IPS-18c (cell line): ENCODE data around the gene HYI.

Experiments
- H3K4me3 ChIP-seq: 2 replicates; pipeline ENCODE4 v1.7.0; 2013; ENCODE audit warnings: low read depth, mild to moderate bottlenecking, low read length, moderate library complexity; ENCODE audit not compliant: insufficient read depth
- H3K9me3 ChIP-seq: one replicate; pipeline ENCODE4 v1.6.1; 2013; ENCODE audit warnings: mild to moderate bottlenecking, low read length, moderate library complexity; ENCODE audit not compliant: control insufficient read depth, insufficient read depth

HYI gene

DNA sequence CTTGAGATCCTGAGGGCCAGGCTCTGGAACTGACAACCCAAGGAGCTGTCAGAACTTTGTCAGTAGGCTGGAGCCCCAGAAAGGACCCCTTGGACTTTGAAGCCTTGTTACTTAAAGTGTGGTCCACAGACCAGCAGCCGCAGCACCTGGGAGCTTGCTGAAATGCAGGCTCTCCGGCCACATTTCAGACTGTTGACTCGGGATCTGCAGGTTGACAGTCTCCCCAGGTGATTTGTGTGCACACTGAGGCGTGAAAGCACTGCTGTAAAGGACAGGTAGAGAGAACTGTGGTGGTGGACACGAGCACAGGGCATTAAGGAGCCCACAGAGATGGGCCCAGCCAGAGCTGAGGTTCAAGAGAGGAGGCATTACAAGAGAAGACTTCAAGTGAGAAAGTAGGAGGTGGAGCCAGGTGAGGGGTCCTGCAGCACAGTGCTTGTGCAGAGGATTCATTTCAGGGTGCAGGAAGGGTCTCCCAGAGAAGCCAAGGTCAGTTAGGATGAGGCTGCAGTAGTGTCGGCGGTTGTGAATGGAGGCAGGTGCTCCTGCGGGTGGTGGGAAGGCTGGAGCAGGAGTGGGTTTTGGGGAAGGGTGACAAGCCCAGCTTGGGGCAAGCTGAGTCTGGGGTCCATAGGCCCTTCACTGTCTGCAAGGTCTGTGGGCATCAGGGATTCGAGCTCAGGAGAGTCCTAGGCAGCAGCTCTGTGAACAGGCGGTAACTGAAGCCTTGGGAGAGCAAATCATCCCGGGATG lies 4.6 kb downstream of the HYI start:
- no peaks in the 10 kb centered on the region for H3K9me3 ChIP-seq
- no peak overlapping the region for H3K4me3 ChIP-seq

DNA sequence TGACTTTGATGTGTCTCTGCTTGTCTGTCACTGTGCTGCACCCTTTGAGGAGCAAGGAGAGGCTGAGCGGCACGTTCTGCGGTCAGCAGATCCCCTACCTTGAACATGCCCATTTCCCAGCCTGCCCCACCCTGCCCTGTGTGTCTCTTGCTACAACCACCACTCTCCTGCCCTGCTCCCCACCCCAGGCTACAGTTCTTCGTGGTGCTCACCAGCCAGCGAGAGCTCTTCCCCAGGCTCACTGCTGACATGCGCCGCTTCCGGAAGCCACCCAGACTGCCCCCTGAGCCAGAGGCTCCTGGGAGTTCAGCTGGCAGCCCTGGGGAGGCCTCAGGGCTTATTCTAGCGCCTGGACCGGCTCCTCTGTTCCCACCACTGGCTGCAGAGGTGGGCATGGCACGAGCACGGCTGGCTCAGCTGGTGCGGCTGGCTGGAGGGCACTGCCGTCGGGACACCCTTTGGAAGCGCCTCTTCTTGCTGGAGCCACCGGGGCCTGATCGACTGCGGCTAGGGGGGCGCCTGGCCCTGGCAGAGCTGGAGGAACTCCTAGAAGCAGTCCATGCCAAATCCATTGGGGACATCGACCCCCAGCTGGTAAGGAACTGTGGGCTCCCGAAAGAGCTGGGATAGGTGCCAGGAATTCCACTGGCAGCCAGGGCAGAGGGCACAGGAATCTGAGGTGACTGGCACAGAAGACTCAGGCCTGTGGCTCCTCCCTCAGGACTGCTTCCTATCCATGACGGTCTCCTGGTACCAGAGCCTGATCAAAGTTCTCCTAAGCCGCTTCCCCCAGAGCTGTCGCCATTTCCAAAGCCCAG lies 5.6 kb downstream of the HYI start:
- no peaks in the 10 kb centered on the region for H3K9me3 ChIP-seq
- no peak overlapping the region for H3K4me3 ChIP-seq

DNA sequence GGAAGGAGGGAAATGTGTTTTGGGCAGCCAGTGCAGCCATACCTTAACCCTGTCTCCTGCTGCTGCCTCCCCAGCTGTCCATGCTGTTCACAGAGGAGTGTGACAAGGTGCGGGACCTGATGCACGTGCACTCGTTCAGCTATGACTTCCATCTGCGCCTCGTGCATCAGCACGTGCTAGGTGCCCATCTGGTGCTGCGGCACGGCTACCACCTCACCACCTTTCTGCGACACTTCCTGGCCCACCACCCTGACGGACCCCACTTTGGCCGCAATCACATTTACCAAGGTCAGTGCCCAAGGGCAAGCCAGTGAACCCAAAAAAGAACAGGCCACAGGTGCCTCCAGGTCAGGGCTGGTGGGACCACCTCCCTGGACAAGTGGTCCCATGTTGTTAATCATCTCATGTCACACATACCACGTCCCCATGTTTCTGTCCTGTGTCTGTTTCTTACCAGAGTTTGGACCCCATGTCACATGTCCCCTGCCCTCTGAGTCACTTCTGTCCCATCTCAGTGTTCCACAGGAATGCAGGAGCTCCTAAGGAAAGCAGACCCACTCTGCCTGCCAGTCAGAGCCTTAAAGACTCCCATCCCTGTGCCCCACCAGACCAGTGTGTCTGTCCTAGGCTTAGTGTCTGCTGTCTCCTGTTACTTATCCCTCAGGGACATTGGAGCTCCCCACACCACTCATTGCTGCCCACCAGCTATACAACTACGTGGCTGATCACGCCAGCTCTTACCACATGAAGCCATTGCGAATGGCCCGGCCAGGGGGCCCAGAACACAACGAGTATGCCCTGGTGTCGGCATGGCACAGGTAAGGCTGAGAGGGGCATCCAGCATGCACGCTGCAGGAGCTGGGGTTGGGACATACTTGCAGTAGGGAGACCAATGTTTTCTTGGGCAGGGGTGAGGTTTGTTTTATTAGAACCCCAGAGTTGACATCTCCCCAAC lies 6.6 kb downstream of the HYI start:
- Histone ChIP-seq H3K4me3 (no peak overlapping the region), H3K9me3 (no peaks in the 10 kb centered on the region)

DNA sequence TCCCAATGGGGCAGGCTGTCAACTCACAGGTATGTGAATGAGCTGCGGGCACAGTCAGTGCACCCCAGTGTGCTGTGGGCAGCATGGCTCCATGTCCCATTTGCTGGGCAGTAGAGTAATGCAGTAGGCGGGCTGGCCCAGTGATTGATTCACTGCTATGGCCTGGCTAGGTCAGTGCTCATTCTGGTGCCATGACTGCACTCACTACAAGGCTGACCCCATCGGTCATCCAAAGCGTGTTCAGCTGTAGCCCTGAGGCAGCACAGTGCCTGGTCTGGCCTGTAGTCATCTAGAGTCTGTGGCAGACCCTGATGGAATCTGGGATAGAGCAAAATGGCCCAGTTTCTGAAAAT lies 7.4 kb downstream of the HYI start:
- Histone ChIP-seq H3K4me3 (no peak overlapping the region), H3K9me3 (no peaks in the 10 kb centered on the region)

DNA sequence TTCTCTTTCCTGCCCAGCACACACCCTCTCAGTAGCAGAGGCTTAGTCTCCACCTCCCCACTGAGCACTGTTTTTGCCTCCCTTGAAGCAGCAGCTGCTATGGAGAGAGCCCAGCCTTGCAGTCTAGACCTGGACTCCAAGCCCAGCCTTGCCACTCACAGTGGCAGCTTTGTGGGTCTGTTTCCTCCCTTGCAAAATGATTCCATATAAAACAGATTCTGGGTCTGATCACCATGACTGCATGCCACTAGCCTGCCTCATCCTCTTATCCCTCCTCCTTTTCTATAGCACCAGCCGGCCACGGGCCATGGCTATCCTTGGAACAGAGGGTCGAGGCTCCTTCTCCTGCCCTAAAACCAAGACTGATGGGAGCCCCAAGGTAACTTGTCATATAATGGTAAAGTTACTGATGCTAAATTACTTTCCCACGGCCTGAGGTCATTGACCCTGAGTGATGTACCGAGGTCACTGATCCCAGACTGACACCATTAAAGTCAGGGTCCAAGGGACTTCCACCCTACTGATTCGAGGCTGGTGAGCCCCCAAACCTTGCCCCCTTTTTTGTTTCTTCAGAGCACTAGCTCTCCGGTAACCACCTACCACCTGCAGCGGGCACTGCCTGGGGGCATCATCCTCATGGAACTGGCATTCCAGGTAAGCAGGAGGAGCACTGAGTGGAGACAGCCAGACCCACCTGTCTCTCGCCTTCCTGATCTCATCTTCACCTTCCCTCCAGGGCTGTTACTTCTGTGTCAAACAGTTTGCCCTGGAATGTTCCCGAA lies 7.9 kb downstream of the HYI start:
- Histone ChIP-seq H3K4me3 (no peak overlapping the region), H3K9me3 (no peaks in the 10 kb centered on the region)

DNA sequence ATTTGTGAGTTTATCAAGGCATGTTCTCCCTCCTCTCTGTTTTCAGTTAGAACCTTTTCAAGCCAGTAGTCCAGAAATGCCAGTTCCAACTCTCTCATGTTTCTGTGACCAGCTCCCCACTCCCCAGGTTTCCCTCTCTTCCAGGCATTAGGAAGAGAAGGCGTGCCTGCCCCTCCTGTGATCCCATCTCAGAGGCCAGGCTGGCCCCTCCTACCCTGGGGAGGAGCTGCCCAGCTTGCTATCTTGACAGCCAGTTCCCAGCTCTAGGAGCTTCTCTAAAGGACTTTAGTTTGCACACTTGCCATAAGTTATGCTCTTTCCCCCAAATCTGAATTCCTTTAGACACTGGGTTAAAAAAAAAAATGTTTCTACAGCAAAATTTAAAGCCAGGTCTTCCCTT lies 8.9 kb downstream of the HYI start:
- no peaks in the 10 kb centered on the region for H3K9me3 ChIP-seq

DNA sequence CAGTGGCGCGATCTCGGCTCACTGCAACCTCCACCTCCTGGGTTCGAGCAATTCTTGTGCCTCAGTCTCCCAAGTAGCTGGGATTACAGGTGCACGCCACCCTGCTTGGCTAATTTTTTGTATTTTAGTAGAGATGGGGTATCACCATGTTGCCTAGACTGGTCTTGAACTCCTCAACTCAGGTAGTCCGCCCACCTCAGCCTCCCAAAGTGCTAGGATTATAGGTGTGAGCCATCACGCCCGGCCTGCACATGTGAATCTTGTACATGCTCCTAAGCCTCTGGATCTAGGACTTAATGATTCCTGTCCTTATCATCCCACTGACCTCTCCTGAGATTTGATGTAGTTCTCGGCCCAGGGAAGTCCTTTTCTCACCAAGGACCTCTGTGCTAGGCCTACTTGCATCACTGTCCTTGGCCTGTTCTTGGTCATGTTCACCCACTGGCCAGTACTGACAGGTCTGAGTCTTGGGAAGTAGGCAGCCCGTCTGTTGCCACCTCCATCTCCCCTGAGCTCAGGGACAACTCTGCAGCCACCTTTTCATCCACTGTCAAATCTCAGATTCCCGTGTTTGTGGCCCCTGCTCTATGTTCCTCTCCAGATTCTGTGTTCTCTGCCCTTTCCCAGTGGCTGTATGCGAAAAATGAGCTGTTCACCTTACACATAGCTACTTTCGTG lies 9.4 kb downstream of the HYI start:
- no peaks in the 10 kb centered on the region for H3K9me3 ChIP-seq
- H3K4me3 ChIP-seq, result no peak overlapping the region

More for the DNA sequence above, 8.9 kb downstream of the HYI start:
- no peak overlapping the region for H3K4me3 ChIP-seq

DNA sequence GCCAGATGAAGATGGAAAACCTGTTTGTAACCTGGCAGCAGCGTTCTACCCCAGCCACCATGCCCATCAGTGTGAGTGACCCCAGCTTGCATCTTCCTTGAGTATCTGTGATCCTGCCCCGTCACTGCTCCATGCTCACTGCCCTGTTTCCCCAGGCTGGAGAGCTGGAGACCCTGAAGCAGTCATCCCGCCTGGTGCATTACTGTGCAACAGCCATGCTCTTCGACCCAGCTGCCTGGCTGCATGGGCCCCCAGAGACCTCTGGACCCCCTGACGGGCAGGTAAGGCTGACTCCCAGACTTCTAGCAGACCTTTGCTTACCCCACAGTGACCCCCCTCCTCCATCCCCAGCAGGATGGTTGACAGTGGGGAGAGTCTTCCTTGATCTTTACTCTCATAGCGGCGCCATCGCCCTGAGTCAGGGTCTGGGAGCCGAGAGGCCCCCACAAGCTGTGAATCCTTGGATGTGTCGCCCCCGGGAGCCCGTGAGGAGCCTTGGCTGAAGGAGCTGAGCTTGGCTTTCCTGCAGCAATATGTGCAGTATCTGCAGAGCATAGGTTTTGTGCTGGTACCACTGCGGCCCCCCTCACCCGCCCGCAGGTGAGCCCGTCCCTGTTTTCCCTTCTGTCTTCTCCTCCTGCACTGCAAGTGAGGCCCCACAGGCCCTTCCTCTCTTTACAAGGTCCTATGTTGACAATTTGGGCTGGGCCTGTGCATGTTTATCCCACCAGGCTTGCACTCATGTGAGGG lies 10.4 kb downstream of the HYI start:
- no peak overlapping the region for H3K4me3 ChIP-seq
- H3K9me3 ChIP-seq, result no peaks in the 10 kb centered on the region

DNA sequence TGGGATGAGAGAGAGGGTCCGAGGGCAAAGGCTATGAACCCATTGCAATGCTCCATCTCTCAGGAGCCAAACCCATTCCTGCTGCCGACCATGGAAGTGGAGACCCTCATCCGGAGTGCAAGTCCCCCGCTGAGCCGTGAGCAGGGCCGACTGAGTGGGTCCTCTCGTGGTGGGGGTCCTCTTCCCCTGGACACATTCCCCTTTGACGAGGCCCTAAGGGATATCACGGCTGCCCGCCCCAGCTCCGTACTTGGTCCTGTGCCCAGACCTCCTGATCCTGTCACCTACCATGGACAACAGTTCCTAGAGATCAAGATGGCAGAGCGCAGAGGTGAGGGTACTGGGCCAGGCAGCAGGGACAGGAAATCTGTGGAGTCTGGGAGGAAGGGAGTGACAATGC lies 11.0 kb downstream of the HYI start:
- no peak overlapping the region for H3K4me3 ChIP-seq
- H3K9me3 ChIP-seq, result no peaks in the 10 kb centered on the region

DNA sequence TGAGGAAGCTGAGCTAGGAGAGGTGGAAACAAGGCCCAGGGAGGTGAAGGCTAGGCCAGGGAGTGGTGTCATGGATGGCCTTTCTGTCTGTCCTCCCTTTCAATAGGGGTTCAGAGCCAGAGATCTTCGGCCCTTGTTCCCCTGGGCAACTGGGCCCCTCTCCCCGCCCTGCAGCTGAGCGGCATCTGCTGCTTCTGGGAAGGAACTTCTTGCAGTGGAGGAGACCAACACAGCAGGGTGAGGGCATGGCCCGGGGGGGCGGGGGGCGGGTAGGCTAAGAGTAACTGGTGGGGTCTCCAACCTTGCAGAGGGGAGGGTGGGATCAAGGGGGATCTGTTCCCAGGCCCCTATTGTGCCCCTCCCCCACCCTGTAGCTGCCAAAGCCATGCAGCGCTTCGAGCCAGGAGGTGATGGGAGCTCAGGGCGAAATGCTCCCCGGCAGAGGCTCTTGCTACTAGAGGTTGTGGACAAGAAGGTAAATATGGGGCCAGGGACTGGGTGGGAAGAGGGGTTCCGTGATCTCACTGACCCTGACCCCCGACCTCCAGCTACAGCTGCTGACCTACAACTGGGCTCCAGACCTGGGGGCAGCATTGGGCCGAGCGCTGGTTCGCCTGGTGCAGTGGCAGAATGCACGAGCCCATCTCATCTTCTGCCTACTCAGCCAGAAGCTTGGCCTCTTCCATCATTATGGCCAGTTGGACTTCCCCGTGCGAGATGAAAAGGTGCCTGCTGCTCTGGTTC lies 11.7 kb downstream of the HYI start:
- H3K9me3 ChIP-seq, result no peaks in the 10 kb centered on the region
- no peak overlapping the region for H3K4me3 ChIP-seq

DNA sequence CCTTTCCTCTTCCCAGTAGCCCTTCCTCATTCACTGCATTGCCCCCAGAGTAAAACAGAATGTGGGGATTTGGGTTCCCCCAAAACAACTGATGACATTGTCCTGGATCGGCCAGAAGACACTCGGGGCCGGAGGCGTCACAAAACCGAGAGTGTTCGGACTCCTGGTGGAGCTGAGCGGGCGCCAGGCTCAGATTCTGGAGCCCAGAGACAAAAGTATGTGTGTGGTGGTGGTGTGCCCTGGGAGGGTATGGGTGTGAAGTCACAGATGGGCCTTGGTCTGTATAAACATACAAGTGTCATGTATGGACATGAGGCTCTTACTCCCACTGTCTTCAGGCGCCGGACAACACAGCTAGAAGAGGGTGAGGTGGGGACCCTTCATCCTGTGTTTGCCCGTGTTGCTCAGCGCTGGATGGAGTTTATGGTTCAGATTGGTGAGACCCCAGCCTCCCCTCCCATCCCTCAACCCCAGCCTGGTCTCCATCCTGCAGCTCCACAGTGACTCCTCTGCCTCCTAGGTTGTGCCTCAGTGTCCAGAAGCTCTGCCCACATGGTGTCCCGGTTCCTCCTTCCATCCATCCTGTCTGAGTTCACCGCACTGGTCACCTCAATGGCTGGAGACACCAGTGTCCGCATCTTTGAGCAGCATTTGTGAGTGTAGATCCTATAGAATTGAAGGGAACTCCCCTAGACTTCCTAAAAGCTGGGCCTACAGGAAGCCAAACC lies 12.4 kb downstream of the HYI start:
- no peak overlapping the region for H3K4me3 ChIP-seq
- H3K9me3 ChIP-seq, result no peaks in the 10 kb centered on the region

DNA sequence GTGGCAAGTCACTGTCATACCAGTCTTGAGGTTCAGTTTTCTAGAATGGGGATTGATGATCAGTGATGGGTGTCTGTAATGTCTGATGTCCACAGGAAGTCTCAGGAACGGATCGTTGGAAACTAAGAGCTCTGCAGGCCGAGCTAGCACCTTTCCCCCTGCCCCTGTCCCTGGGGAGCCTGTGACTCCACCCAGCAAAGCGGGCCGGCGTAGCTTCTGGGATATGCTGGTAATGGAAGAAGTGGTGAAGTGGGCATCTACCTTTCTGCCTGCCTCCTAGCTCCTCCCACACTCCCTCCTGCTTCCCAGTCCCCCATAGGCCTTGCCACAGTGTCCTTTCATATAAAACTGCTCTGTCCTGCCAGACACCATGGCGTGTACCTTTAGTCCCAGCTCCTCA lies 13.4 kb downstream of the HYI start:
- no peak overlapping the region for H3K4me3 ChIP-seq
- H3K9me3 ChIP-seq, result no peaks in the 10 kb centered on the region

DNA sequence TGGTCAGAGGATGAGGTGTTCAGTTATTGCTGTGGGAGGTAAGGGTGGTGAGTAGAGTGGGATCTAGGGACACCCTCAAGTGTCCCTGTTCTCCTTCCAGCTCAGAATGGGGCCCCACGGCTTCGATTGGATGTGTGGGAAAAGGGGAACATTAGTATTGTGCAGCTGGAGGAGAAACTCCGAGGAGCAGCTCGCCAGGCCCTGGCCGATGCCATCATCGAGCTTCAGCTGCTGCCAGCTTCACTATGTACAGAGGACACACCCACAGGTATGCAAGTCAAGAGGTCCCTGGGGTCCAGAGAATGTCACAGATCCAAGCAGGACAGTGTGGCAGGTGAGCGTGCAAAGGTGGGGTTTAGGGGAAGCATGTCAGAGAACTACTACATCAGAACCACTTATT lies 13.9 kb downstream of the HYI start:
- no peak overlapping the region for H3K4me3 ChIP-seq

DNA sequence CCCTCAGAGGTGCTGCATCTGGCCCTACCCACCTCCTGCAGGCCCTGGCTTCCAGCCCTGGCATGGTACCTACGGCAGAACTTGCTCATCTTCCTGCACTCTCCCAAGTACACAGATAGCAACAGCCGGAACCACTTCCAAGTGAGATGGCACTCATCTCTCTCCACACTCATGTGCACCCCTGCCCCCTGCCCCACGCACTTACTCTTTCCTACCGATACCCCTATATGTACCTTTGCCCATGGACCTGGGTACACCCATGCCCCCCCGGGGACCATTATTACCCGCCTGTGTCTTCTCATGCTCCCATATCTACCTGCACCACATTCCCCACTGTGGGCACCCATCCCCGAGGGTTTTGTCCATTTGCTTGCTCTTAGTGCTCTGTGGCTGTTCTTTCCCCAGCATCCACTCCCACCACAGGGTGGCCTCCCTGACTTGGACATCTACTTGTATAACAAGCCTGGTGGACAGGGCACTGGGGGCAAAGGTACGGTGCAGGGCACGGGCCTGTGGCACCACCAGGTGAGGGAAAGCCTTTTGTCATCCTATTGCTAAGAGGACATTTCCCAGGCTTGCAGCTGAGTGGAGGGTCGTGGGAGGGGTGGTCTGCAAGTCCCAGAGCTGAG lies 14.7 kb downstream of the HYI start:
- Histone ChIP-seq H3K9me3 (no peaks in the 10 kb centered on the region), H3K4me3 (no peak overlapping the region)

More for the DNA sequence above, 13.9 kb downstream of the HYI start:
- no peaks in the 10 kb centered on the region for H3K9me3 ChIP-seq
